Right renal pelvis (tissue), 4 donors: ENCODE data around the gene DROSHA. TPM values are rescaled to one million over a fixed set of nuclear protein-coding genes. Genes with fewer than 3 reads are reported as not detected.
"Not testable (repeated sequence)": the region's sequence is repeated elsewhere in the genome, so short reads cannot be mapped to it uniquely, and the experiment has no call there.

Experiments
- DNase-seq, 4 donors: peaks; one replicate each; pipeline ENCODE4 v3.0.0-alpha.2; 2013; ENCODE audit warnings: low read depth in 4 of 4, low spot score in 3 of 4, missing footprints in 1 of 4
- polyA plus RNA-seq, 4 donors: library from polyadenylated mRNA; unstranded; fragments of 120-200 nt; gene quantifications; one replicate each; pipeline ENCODE4 v1.2.1, GENCODE V29; 2013; ENCODE audit not compliant: insufficient read length in 4 of 4

The DROSHA gene
- polyA plus RNA-seq: 10 to 100 TPM; 83.9 to 97.9 (median 94.3) TPM

DNA sequence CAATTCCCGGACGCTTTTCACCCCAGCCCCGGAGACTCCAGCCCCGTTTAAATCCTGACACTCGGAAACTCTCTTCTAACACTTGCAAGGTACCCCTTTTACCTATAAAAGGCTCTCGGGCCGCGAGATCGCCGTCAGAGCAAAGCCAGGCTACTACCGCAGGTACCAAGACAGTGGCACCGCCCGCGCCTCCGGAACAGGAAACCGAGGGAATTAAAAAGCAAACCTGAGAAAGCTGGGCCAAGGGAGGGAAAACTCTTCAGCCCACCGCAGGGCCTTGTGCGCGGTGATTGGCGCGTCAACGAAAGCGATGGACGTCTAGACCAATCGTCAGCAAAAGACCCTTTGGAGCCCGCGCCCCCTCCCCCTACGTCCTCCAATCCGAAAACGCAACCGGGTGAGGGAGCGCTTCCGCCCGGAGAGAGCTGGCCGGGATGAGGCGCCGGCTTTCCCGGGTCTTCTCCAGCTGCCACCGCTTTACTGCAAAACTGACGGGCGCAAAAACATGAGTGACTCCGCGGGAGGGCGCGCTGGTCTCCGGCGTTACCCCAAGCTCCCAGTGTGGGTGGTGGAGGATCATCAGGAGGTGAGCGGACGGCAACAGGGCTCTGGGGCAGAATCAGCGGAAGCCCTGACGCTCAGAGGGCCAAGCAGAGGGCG lies at the start of gene DROSHA, which contains the start of gene C5orf22:
Gene DROSHA, minus strand, starts transcription at position 206 of the 660 bp plus-strand sequence. CDS start 3,034 bp downstream, outside the sequence.
Gene C5orf22, plus strand, starts transcription at position 414 of the 660 bp plus-strand sequence. Its CDS starts 92 bp downstream, at position 506.
- DNase-seq: peak; percentile 84 to 93 (median 92)

DNA sequence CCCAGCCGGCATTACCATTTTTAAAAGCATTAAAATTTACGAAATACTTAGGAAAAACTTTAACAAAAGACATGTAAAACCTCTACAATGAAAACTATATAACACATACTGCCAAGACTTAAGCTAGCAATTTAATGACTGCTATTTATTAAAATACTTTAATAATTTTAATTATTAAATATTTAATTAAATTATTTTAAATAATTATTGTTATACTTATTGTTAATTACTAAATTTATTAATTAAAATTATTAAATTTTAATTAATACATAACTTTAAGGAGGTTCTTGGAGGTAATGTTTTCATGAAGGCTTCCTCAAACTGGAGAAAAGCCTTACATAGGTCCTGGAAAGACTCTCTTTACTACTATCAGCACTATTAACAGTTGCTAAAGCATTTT lies 47.7 kb upstream of the DROSHA start:
- DNase-seq: no peak

DNA sequence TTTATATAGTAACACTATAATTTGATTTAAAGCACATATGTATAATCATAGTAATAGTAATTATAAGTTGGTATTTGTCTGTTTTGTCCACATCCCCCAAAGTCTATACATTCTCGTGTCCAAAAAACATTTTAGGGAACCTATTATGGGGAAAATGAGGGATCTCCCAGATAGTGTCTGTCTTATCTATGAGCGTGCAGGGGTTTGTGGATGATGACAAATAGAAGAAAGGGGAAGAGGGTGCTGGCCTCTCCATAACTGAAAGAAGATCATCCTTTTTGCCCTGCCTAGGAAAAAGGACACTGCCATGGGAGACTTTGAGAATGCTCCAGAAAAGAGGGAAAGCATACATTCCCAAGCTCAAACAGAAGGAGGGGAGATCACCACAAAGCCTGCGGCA lies 45.5 kb upstream of the DROSHA start:
- no peak for DNase-seq

GRCh38 chr5:31574772-31575171 lies 42.9 kb upstream of the DROSHA start:
- no peak for DNase-seq

GRCh38 chr5:31573494-31574142 lies 41.7 kb upstream of the DROSHA start:
- no peak for DNase-seq

- DNase-seq: no peak
Observed at GRCh38 chr5:31569068-31569467, 37.2 kb upstream of the DROSHA start.

DNA sequence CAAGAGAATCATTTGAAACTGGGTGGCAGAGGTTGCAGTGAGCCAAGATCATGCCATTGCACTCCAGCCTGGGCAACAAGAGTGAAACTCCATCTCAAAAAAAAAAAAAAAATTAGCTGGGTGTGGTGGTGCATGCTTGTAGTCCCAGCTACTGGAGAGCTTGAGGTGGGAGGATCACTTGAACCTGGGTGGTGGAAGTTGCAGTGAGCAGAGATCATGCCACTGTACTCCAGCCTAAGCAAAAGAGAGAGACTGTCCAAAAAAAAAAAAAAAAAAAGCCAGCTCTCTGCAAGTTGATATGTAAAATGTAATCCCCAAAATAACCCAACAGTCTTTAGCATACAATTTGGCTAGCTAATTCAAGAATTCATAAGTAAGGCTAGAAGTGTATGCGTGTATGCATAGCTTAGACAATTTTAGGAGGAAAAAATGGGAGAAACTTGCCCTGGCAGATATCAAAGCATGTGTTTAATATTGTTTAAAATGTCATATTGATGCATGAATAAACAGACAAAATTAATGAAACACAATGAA lies 36.5 kb upstream of the DROSHA start:
- DNase-seq: no peak

DNA sequence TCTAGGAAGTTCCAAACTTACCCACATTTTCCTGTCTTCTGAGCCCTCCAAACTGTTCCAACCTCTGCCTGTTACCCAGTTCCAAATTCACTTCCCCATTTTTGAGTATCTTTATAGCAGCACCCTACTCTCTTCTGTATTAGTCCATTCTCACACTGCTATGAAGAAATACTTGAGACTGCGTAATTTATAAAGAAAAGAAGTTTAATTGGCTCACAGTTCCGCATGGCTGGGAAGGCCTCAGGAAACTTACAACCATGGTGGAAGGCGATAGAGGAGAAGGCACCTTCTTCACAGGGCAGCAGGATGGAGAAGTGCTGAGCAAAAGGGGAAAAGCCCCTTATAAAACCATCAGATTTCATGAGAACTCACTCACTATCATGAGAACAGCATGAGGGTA lies 34.5 kb upstream of the DROSHA start:
- DNase-seq: not testable (repeated sequence)

DNA sequence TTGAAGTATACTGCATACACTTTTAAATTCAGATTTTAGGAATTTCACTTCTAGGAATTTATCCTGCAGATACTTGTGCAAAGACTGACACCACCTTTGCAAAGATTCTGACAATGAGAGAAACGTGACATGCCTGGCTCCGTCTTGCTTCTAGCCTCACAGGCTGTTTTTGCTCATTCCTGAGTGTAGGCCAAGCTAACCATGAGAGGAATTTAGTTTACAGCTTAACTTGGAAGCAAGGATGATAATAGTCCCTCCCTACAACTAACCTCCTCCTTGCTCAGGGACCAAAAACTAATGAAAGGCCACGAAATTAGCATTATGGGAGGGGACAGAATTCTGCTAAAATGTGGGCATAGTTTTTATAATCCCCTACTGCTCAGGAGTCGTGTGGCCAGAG lies 31.3 kb upstream of the DROSHA start:
- no peak for DNase-seq

DNA sequence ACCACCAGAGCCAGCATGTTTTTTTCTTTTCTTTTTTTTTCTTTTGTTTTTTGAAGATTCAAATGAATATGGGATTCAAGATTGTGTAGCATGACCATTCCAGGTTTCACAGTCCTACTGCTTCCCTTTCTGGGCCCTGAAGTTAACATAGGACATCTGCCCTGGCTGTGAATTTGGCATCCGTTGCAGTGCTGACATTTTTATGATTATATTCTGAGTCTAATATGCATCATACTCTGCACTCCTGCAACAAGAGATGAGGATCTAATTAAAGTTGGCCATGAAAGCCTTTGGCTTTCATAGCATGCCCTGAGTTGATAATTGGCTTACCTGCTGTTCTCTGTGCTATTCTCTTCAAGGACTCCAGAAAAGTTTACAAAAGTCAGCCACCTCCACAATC lies 30.1 kb upstream of the DROSHA start:
- no peak for DNase-seq

GRCh38 chr5:31559942-31560341 lies 28.0 kb upstream of the DROSHA start:
- no peak for DNase-seq

DNA sequence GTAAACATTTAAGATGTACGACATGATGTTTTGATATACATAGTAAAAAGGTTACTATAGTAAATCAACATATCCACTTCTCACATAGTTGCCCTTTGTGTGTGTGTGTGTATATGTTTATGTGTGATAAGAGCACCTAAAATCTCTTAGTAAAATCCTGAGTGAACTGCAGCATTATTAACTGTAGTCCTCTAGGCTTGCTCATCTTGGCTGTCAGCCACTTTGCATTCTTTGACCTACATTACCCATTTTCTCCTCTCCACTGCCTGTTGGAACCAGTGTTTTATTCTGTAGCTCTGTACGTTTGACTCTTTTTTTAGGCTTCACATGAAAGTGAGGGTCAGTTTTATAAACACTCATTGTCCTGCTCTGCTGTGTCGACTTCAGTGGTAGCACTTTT lies 24.6 kb upstream of the DROSHA start:
- no peak for DNase-seq

DNA sequence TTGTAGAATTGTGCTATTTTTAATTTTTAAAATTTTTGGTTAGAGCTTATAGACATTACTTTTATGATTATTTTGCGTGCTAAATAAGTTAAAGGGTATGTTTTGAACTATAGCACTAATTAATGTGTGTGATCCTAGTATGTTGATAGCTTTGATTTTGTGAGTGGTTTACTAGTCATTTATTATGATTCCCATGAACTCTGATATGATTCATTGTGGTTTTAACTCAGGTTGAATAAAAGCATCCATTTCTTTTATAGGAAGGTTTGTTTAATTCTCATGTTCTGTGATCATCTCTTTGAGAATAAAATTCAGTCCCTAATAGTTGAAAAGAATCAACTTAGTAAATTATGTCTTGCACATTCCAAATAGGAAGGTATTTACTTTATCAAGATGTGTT lies 22.7 kb upstream of the DROSHA start:
- DNase-seq: no peak

GRCh38 chr5:31553863-31554262 lies 22.0 kb upstream of the DROSHA start:
- DNase-seq: no peak

DNA sequence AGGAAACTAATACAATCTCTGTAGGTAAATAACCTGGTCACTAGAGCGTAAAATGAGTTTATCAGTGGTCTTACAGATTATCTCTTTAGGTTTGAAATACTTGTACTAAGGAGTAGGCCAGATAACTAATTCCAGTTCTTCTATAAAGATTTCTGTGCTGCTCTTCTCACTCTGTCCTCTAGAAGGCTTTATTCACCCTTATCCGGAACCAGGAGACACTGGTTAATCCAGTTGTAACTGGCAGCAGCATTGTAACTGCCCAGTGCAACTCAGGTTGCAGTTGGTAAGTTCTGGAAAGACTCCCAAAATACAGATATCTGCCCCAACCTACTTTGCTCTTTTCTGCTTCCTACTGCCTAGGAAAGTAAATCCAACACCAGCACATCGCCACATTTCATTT lies 20.0 kb upstream of the DROSHA start:
- no peak for DNase-seq

DNA sequence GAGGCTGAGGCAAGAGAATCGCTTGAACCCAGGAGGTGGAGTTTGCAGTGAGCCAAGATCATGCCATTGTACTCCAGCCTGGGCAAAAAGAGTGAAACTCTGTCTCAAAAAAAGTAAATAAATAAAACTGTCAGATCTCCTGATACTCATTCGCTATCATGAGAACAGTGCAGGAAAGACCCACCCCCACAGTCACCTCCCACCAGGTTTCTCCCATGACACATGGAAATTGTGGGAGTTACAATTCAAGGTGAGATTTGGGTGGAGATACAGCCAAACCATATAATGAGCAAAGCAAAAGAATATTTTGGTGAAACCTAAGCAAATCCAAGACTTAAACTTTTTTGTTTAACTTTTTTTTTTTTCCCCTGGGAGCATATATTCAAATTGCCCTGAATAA lies 17.2 kb upstream of the DROSHA start:
- not testable (repeated sequence) for DNase-seq

- DNase-seq: no peak
Observed at GRCh38 chr5:31537851-31538250, 6.0 kb upstream of the DROSHA start.

DNA sequence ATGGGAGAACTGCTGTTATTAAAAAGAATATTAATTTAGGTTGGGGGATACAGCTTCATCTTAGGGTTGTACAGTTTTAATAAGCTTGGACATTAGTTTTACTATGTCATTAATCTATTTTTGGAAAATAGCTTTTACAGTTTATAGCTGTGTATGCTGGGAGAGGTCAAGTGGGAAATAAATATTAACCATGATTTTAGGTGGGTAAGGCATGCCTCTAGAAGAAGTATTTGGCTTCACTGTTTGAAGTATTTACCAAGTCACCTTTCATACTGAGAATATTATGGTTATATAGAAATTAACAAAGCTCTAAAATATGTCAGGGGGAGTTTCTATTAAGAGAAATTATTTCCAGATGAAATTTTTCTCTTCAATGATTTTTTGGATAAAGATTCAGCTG lies 5.5 kb upstream of the DROSHA start:
- DNase-seq: no peak

- DNase-seq: no peak
Observed at GRCh38 chr5:31536873-31537272, 5.0 kb upstream of the DROSHA start.

- no peak for DNase-seq
Observed at GRCh38 chr5:31534527-31535046, 2.7 kb upstream of the DROSHA start.

GRCh38 chr5:31531543-31531887 lies 378 bp downstream of the DROSHA start:
- peak in 1 of 4 donors; percentile 4 for DNase-seq
